Uterus (tissue), 4 donors: ENCODE measurements around the gene EVI5. TPM values are rescaled to one million over a fixed set of nuclear protein-coding genes. Genes with fewer than 3 reads are reported as not detected.

Source experiments
- DNase-seq, 2 donors: peaks; one replicate each; pipeline ENCODE4 v3.0.0-alpha.2; 2019 to 2020
- H3K27ac ChIP-seq, 2 donors: fragments of 200-600 bp; sonication (generic); 1 replicate in 1 of 2; 2 replicates in 1 of 2; pipeline ENCODE4 v1.5.1; 2016 to 2018
- H3K27me3 ChIP-seq, 2 donors: fragments of 200-600 bp; sonication (generic); one replicate each; pipeline ENCODE4 v1.5.1; 2018 to 2019; ENCODE audit warnings: control low read depth in 1 of 2
- H3K36me3 ChIP-seq, 2 donors: fragments of 200-600 bp; sonication (generic); one replicate each; pipeline ENCODE4 v1.5.1; 2019; ENCODE audit warnings: control low read depth in 1 of 2
- H3K4me1 ChIP-seq, 2 donors: fragments of 200-600 bp; sonication (generic); one replicate each; pipeline ENCODE4 v1.5.1; 2018 to 2019; ENCODE audit warnings: control low read depth in 1 of 2
- H3K4me3 ChIP-seq, 2 donors: fragments of 200-600 bp; sonication (generic); 1 replicate in 1 of 2; 2 replicates in 1 of 2; pipeline ENCODE4 v1.5.1; 2018 to 2019; ENCODE audit warnings: mild to moderate bottlenecking in 1 of 2
- H3K9me3 ChIP-seq, 2 donors: fragments of 200-600 bp; sonication (generic); one replicate each; pipeline ENCODE4 v1.5.1; 2019; ENCODE audit warnings: control low read depth in 1 of 2
- POLR2A ChIP-seq, 2 donors: fragments of 450-650 bp; IDR thresholded peaks; one replicate each; pipeline ENCODE4 v1.6.1; 2016; ENCODE audit warnings: antibody characterized with exemption in 2 of 2, mild to moderate bottlenecking in 1 of 2, moderate library complexity in 1 of 2
- intact Hi-C: fragments of 100-400 bp; cut with DNase I; formaldehyde crosslinking; loops from one replicate; pipeline ENCODE4 v1.15.1; 2023; ENCODE audit warnings: low total_unique reads
- total RNA-seq, 4 donors: library from RNA; depleted of rRNA in 3 of 4; stranded (reverse); fragments of >200 nt in 3 of 4; gene quantifications; one replicate each; pipeline versions ENCODE4 v1.1.0 to v1.2.4, GENCODE V29; 2014 to 2023
- TF ChIP-seq, protein P1 (sequence below), 4 experiments: fragments of 200-600 bp in 2 of 4; fragments of 450-650 bp in 2 of 4; sonication (generic) in 2 of 4; IDR thresholded peaks; one replicate each; pipeline ENCODE4 v1.5.1; 2016 to 2019; ENCODE audit warnings: antibody characterized with exemption in 4 of 4, mild to moderate bottlenecking in 2 of 4, moderate library complexity in 1 of 4
- donor health status: DM: yes; HTN: yes; CAD: no.

EVI5 gene
- total RNA-seq, 4 donors from 2014 or later = 53.0 to 112 (median 58.4) TPM

- TF ChIP-seq POLR2A (IDR thresholded peaks at IDR 0.05) = no peak
- TF ChIP-seq, protein P1, sequence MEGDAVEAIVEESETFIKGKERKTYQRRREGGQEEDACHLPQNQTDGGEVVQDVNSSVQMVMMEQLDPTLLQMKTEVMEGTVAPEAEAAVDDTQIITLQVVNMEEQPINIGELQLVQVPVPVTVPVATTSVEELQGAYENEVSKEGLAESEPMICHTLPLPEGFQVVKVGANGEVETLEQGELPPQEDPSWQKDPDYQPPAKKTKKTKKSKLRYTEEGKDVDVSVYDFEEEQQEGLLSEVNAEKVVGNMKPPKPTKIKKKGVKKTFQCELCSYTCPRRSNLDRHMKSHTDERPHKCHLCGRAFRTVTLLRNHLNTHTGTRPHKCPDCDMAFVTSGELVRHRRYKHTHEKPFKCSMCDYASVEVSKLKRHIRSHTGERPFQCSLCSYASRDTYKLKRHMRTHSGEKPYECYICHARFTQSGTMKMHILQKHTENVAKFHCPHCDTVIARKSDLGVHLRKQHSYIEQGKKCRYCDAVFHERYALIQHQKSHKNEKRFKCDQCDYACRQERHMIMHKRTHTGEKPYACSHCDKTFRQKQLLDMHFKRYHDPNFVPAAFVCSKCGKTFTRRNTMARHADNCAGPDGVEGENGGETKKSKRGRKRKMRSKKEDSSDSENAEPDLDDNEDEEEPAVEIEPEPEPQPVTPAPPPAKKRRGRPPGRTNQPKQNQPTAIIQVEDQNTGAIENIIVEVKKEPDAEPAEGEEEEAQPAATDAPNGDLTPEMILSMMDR (IDR thresholded peaks at IDR 0.05) = no peak
- intact Hi-C loops = no loop called here
- Histone ChIP-seq H3K36me3 (no peaks in the 10 kb centered on the region), H3K27me3 (no peaks in the 10 kb centered on the region), H3K9me3 (no peaks in the 10 kb centered on the region), H3K27ac (no peak overlapping the region), H3K4me1 (no peaks in the 10 kb centered on the region), H3K4me3 (no peak overlapping the region)
- no peak for DNase-seq
Measured at GRCh38 chr1:92519043-92519442, 265.9 kb downstream of the EVI5 start.

- no peaks in the 10 kb centered on the region for H3K27me3 ChIP-seq
- H3K9me3 ChIP-seq = no peaks in the 10 kb centered on the region
- H3K4me3 ChIP-seq = no peak overlapping the region
- H3K36me3 ChIP-seq = no peaks in the 10 kb centered on the region
- H3K4me1 ChIP-seq = no peaks in the 10 kb centered on the region
- no peak for DNase-seq
- TF ChIP-seq, protein P1 (IDR thresholded peaks at IDR 0.05) = no peak
- no peak for TF ChIP-seq POLR2A (IDR thresholded peaks at IDR 0.05)
- H3K27ac ChIP-seq = no peak overlapping the region
- intact Hi-C loops = no loop called here
Measured at GRCh38 chr1:92516574-92516973, 268.3 kb downstream of the EVI5 start.

DNA sequence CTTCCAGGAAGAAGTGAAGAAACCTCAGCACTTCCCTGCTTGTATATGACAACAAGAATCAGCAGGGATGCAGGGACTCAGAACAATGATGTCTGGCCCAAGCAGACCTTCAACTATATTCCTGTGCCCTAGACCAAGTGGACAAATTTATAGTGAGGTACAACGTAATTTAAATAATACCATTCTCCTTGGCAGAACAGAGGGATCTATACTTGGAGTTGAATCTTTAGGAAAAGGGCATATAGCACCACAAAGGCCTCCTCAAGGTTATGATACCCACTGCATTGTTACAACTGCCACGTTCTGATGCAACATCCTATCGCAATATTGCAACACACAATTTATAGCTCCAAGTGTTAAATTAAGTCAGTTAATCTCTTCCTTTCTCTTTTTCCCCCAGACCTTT, 269.1 kb downstream of the EVI5 start:
- no peaks in the 10 kb centered on the region for H3K9me3 ChIP-seq
- H3K27ac ChIP-seq = no peak overlapping the region
- TF ChIP-seq, protein P1 (IDR thresholded peaks at IDR 0.05) = no peak
- TF ChIP-seq POLR2A (IDR thresholded peaks at IDR 0.05) = no peak
- intact Hi-C loops = no loop called here
- H3K27me3 ChIP-seq = no peaks in the 10 kb centered on the region
- no peaks in the 10 kb centered on the region for H3K36me3 ChIP-seq
- H3K4me1 ChIP-seq = no peaks in the 10 kb centered on the region
- no peak overlapping the region for H3K4me3 ChIP-seq
- no peak for DNase-seq

GRCh38 chr1:92511541-92511940, 273.4 kb downstream of the EVI5 start:
- intact Hi-C loops = no loop called here
- H3K4me3 ChIP-seq = no peak overlapping the region
- H3K4me1 ChIP-seq = no peaks in the 10 kb centered on the region
- TF ChIP-seq, protein P1 (IDR thresholded peaks at IDR 0.05) = no peak
- no peak for TF ChIP-seq POLR2A (IDR thresholded peaks at IDR 0.05)
- H3K36me3 ChIP-seq = no peaks in the 10 kb centered on the region
- no peak for DNase-seq
- no peaks in the 10 kb centered on the region for H3K27me3 ChIP-seq
- no peak overlapping the region for H3K27ac ChIP-seq
- H3K9me3 ChIP-seq = no peaks in the 10 kb centered on the region

DNA sequence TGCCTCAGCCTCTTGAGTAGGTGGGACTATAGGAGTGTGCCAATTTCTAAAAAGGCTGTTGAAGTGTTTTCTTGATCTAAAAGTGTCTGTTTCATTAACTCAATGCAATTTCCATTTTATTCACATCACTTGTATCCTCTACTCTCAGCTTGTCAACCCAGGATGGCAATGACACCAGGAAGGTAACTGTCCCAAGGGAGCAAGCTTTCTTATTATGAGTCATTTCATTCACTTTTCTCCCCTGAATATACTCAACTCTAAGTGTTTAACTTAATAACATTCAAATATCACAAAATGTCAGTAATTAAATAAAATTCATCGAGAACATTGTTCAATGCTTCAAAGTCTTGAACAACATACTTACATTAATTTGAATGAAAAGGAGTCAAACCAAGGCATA, 275.3 kb downstream of the EVI5 start:
- DNase-seq = no peak
- intact Hi-C loops = no loop called here
- H3K27ac ChIP-seq = no peak overlapping the region
- H3K4me3 ChIP-seq = no peak overlapping the region
- H3K27me3 ChIP-seq = no peaks in the 10 kb centered on the region
- no peaks in the 10 kb centered on the region for H3K4me1 ChIP-seq
- H3K9me3 ChIP-seq = no peaks in the 10 kb centered on the region
- H3K36me3 ChIP-seq = no peaks in the 10 kb centered on the region
- TF ChIP-seq POLR2A (IDR thresholded peaks at IDR 0.05) = no peak
- TF ChIP-seq, protein P1 (IDR thresholded peaks at IDR 0.05) = no peak
